ENCODE results near the gene ARCN1.
A peak's percentile ranks its signal among the peaks of the same experiment; 100 is the strongest.

Gene ARCN1

GRCh38 chr11:118531597-118532084 lies 40.6 kb upstream of the ARCN1 start:
- H3K79me2 ChIP-seq (ENCODE audit: control insufficient read depth, insufficient read depth, low read length): no peaks in the 10 kb centered on the region
- no peaks in the 10 kb centered on the region for H3K27me3 ChIP-seq (ENCODE audit: insufficient read depth, low read length, poor library complexity)
- WGBS (ENCODE audit: extremely low coverage, insufficient coverage, low lambda C conversion rate): no CpG with 5 or more reads among the region's 12 CpGs
- no peak for DNase-seq
- no peak overlapping the region for H2AK5ac ChIP-seq (ENCODE audit: low read length)
- no peak overlapping the region for H3K27ac ChIP-seq (ENCODE audit: low read depth, low read length)
- no peak overlapping the region for H3K4ac ChIP-seq (ENCODE audit: low read depth, low read length)
- no peak overlapping the region for H3K18ac ChIP-seq (ENCODE audit: low read length)
- peak overlapping the region; percentile 88 for H3K9ac ChIP-seq (ENCODE audit: low read length)
- H4K8ac ChIP-seq (ENCODE audit: low read depth, low read length): no peak overlapping the region
- peak overlapping the region; percentile 97 for H3K56ac ChIP-seq (ENCODE audit: low read length)
- H3K4me1 ChIP-seq (ENCODE audit: control insufficient read depth, low read depth, low read length): no peaks in the 10 kb centered on the region
- no peaks in the 10 kb centered on the region for H3K79me1 ChIP-seq (ENCODE audit: low read length)
- H2BK5ac ChIP-seq (ENCODE audit: low read length): no peak overlapping the region
- H4K5ac ChIP-seq (ENCODE audit: low read length): no peak overlapping the region
- no peak overlapping the region for H2BK15ac ChIP-seq (replicated peaks; ENCODE audit: low read depth)
- H2BK120ac ChIP-seq (ENCODE audit: low read depth, low read length): no peak overlapping the region
- H3K4me2 ChIP-seq (ENCODE audit: low read length): peak overlapping the region; percentile 59
- H3K4me3 ChIP-seq (ENCODE audit: low read length): peak overlapping the region; percentile 89
- no peaks in the 10 kb centered on the region for H3K36me3 ChIP-seq (ENCODE audit: control insufficient read depth, insufficient read depth, low read length)
- no peak overlapping the region for H3K23ac ChIP-seq (ENCODE audit: low read length)

GRCh38 chr11:118532091-118532490 lies 40.1 kb upstream of the ARCN1 start:
- H3K18ac ChIP-seq (ENCODE audit: low read length): no peak overlapping the region
- peak overlapping the region; percentile 88 for H3K9ac ChIP-seq (ENCODE audit: low read length)
- H3K4me3 ChIP-seq (ENCODE audit: low read length): no peak overlapping the region
- no peaks in the 10 kb centered on the region for H3K27me3 ChIP-seq (ENCODE audit: insufficient read depth, low read length, poor library complexity)
- no CpG with 5 or more reads among the region's 10 CpGs for WGBS (ENCODE audit: extremely low coverage, insufficient coverage, low lambda C conversion rate)
- no peak for DNase-seq
- no peaks in the 10 kb centered on the region for H3K79me2 ChIP-seq (ENCODE audit: control insufficient read depth, insufficient read depth, low read length)
- no peak overlapping the region for H3K27ac ChIP-seq (ENCODE audit: low read depth, low read length)
- H3K56ac ChIP-seq (ENCODE audit: low read length): no peak overlapping the region
- no peak overlapping the region for H2BK15ac ChIP-seq (replicated peaks; ENCODE audit: low read depth)
- no peak overlapping the region for H2AK5ac ChIP-seq (ENCODE audit: low read length)
- H4K5ac ChIP-seq (ENCODE audit: low read length): no peak overlapping the region
- H3K23ac ChIP-seq (ENCODE audit: low read length): no peak overlapping the region
- H3K4ac ChIP-seq (ENCODE audit: low read depth, low read length): no peak overlapping the region
- no peaks in the 10 kb centered on the region for H3K36me3 ChIP-seq (ENCODE audit: control insufficient read depth, insufficient read depth, low read length)
- no peak overlapping the region for H3K4me2 ChIP-seq (ENCODE audit: low read length)
- no peak overlapping the region for H2BK5ac ChIP-seq (ENCODE audit: low read length)
- H2BK120ac ChIP-seq (ENCODE audit: low read depth, low read length): no peak overlapping the region
- H3K79me1 ChIP-seq (ENCODE audit: low read length): no peaks in the 10 kb centered on the region
- no peak overlapping the region for H4K8ac ChIP-seq (ENCODE audit: low read depth, low read length)
- no peaks in the 10 kb centered on the region for H3K4me1 ChIP-seq (ENCODE audit: control insufficient read depth, low read depth, low read length)

- Histone ChIP-seq H4K8ac (ENCODE audit: low read depth, low read length) (no peak overlapping the region), H3K18ac (ENCODE audit: low read length) (no peak overlapping the region), H3K36me3 (ENCODE audit: control insufficient read depth, insufficient read depth, low read length) (no peaks in the 10 kb centered on the region), H4K5ac (ENCODE audit: low read length) (no peak overlapping the region), H2BK5ac (ENCODE audit: low read length) (no peak overlapping the region), H3K4me1 (ENCODE audit: control insufficient read depth, low read depth, low read length) (no peaks in the 10 kb centered on the region), H3K4me3 (ENCODE audit: low read length) (no peak overlapping the region), H3K79me1 (ENCODE audit: low read length) (no peaks in the 10 kb centered on the region), H3K27ac (ENCODE audit: low read depth, low read length) (no peak overlapping the region), H3K27me3 (ENCODE audit: insufficient read depth, low read length, poor library complexity) (no peaks in the 10 kb centered on the region), H3K4me2 (ENCODE audit: low read length) (no peak overlapping the region), H3K23ac (ENCODE audit: low read length) (no peak overlapping the region), H3K56ac (ENCODE audit: low read length) (no peak overlapping the region), H2BK120ac (ENCODE audit: low read depth, low read length) (no peak overlapping the region), H3K9ac (ENCODE audit: low read length) (no peak overlapping the region), H3K4ac (ENCODE audit: low read depth, low read length) (no peak overlapping the region), H2BK15ac (replicated peaks; ENCODE audit: low read depth) (no peak overlapping the region), H3K79me2 (ENCODE audit: control insufficient read depth, insufficient read depth, low read length) (no peaks in the 10 kb centered on the region), H2AK5ac (ENCODE audit: low read length) (no peak overlapping the region)
- no CpG with 5 or more reads among the region's 19 CpGs for WGBS (ENCODE audit: extremely low coverage, insufficient coverage, low lambda C conversion rate)
- DNase-seq: no peak
These were observed 39.1 kb upstream of the ARCN1 start for GRCh38 chr11:118532852-118533768.

- H2BK15ac ChIP-seq (replicated peaks; ENCODE audit: low read depth): no peak overlapping the region
- no peak overlapping the region for H2BK120ac ChIP-seq (ENCODE audit: low read depth, low read length)
- no peak overlapping the region for H4K5ac ChIP-seq (ENCODE audit: low read length)
- no peak overlapping the region for H3K56ac ChIP-seq (ENCODE audit: low read length)
- no peak overlapping the region for H2AK5ac ChIP-seq (ENCODE audit: low read length)
- no peaks in the 10 kb centered on the region for H3K27me3 ChIP-seq (ENCODE audit: insufficient read depth, low read length, poor library complexity)
- no peak overlapping the region for H3K18ac ChIP-seq (ENCODE audit: low read length)
- no peaks in the 10 kb centered on the region for H3K79me2 ChIP-seq (ENCODE audit: control insufficient read depth, insufficient read depth, low read length)
- no peak overlapping the region for H3K23ac ChIP-seq (ENCODE audit: low read length)
- no peak for DNase-seq
- no peaks in the 10 kb centered on the region for H3K79me1 ChIP-seq (ENCODE audit: low read length)
- no peak overlapping the region for H3K4ac ChIP-seq (ENCODE audit: low read depth, low read length)
- no peak overlapping the region for H4K8ac ChIP-seq (ENCODE audit: low read depth, low read length)
- no peak overlapping the region for H3K4me2 ChIP-seq (ENCODE audit: low read length)
- no peak overlapping the region for H3K4me3 ChIP-seq (ENCODE audit: low read length)
- no peaks in the 10 kb centered on the region for H3K36me3 ChIP-seq (ENCODE audit: control insufficient read depth, insufficient read depth, low read length)
- no peak overlapping the region for H3K9ac ChIP-seq (ENCODE audit: low read length)
- no peak overlapping the region for H3K27ac ChIP-seq (ENCODE audit: low read depth, low read length)
- no CpG with 5 or more reads among the region's 27 CpGs for WGBS (ENCODE audit: extremely low coverage, insufficient coverage, low lambda C conversion rate)
- H2BK5ac ChIP-seq (ENCODE audit: low read length): no peak overlapping the region
- H3K4me1 ChIP-seq (ENCODE audit: control insufficient read depth, low read depth, low read length): no peaks in the 10 kb centered on the region
These were observed 38.2 kb upstream of the ARCN1 start for GRCh38 chr11:118533769-118534729.

GRCh38 chr11:118535261-118535660 lies 36.9 kb upstream of the ARCN1 start:
- H3K4ac ChIP-seq (ENCODE audit: low read depth, low read length): no peak overlapping the region
- no CpG with 5 or more reads among the region's 9 CpGs for WGBS (ENCODE audit: extremely low coverage, insufficient coverage, low lambda C conversion rate)

More at GRCh38 chr11:118535261-118535660, 36.9 kb upstream of the ARCN1 start:
- Histone ChIP-seq H3K36me3 (ENCODE audit: control insufficient read depth, insufficient read depth, low read length) (no peaks in the 10 kb centered on the region), H3K9ac (ENCODE audit: low read length) (no peak overlapping the region), H3K18ac (ENCODE audit: low read length) (no peak overlapping the region), H2BK5ac (ENCODE audit: low read length) (no peak overlapping the region), H3K27ac (ENCODE audit: low read depth, low read length) (no peak overlapping the region), H4K8ac (ENCODE audit: low read depth, low read length) (no peak overlapping the region), H2AK5ac (ENCODE audit: low read length) (no peak overlapping the region), H3K4me2 (ENCODE audit: low read length) (no peak overlapping the region), H2BK15ac (replicated peaks; ENCODE audit: low read depth) (no peak overlapping the region), H4K5ac (ENCODE audit: low read length) (no peak overlapping the region), H3K79me2 (ENCODE audit: control insufficient read depth, insufficient read depth, low read length) (no peaks in the 10 kb centered on the region), H2BK120ac (ENCODE audit: low read depth, low read length) (no peak overlapping the region), H3K56ac (ENCODE audit: low read length) (no peak overlapping the region), H3K27me3 (ENCODE audit: insufficient read depth, low read length, poor library complexity) (no peaks in the 10 kb centered on the region), H3K4me3 (ENCODE audit: low read length) (no peak overlapping the region), H3K79me1 (ENCODE audit: low read length) (no peaks in the 10 kb centered on the region), H3K4me1 (ENCODE audit: control insufficient read depth, low read depth, low read length) (no peaks in the 10 kb centered on the region), H3K23ac (ENCODE audit: low read length) (no peak overlapping the region)
- DNase-seq: no peak

Measured in mesendoderm (in vitro differentiated cells).